Measurements from ENCODE around the gene LRRC46.

The LRRC46 gene

DNA sequence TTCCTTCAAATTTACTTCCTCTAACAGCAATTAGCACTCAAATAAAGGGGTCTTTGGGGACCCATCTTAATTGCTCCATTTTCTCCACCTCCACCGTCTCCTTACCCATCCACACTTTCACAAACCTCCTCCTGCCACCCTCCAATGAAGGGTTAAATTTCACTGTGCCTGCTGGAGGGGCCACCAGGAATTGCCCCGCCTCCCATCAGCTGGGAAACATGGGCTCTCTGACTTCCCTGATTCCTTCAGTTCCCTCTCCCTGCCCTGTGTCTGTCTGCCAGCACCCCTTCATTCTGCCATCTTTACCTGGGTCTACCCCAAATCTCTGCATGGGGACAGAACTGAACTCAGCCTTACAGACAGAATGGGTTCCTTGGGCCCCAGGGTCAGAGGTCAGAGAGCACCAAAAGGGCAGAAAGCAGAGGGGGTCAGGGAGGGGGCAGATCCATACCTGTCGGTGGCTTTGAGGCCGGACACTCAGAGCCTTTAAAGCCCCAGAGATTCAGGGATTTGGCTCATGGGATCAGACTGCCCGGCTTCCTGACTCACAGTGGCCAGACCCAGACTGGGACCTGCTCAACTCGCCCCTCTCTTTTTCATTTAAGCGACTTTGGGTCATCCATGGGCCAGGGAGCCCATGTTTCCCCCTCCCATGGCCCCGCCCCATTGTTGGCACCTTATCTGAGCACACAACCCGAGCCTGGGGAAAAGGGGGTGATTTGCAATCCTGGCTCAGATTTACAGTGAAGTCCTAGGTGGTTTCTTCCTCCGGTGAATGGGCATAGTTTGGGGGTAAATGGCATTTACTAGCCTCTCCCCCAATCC is 46.9 kb downstream of the LRRC46 start:
- in situ Hi-C loops (cut with MboI; ENCODE audit: low sequenced_read_pairs, unreplicated experiment): no loop called here
- TF ChIP-seq, protein P1, sequence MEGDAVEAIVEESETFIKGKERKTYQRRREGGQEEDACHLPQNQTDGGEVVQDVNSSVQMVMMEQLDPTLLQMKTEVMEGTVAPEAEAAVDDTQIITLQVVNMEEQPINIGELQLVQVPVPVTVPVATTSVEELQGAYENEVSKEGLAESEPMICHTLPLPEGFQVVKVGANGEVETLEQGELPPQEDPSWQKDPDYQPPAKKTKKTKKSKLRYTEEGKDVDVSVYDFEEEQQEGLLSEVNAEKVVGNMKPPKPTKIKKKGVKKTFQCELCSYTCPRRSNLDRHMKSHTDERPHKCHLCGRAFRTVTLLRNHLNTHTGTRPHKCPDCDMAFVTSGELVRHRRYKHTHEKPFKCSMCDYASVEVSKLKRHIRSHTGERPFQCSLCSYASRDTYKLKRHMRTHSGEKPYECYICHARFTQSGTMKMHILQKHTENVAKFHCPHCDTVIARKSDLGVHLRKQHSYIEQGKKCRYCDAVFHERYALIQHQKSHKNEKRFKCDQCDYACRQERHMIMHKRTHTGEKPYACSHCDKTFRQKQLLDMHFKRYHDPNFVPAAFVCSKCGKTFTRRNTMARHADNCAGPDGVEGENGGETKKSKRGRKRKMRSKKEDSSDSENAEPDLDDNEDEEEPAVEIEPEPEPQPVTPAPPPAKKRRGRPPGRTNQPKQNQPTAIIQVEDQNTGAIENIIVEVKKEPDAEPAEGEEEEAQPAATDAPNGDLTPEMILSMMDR (IDR thresholded peaks at IDR 0.05; ENCODE audit: borderline replicate concordance, control extremely low read depth, extremely low read depth, insufficient read depth, missing control alignments): no peak
- DNase-seq (ENCODE audit: low spot score): no peak

DNA sequence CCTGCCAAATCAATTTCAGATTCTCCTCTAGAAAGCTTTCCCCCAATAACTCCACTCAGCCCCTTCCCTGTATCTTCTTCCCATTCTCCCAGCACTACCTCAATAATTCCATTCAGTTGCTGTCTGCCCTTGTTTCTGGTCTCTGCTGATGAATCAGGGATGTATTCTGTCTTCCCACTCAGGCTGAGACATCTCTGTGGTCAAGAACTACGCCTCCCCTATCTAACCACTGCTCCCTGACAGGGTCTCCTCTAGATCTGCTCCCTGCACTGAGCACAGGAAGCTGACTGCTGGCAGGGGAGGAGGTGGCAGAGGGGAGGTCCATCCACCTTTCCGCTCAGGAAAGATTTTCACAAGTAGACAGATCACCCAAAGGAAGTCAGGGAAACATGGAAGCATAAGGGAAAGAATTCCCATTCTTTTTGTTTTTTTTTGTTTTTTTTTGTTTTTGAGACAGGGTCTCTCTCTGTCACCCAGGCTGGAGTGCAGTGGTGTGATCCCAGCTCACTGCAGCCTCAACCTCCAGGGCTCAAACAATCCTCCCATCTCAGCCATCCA is 47.6 kb downstream of the LRRC46 start:
- TF ChIP-seq, protein P1 (IDR thresholded peaks at IDR 0.05; ENCODE audit: borderline replicate concordance, control extremely low read depth, extremely low read depth, insufficient read depth, missing control alignments): no peak
- no peak for DNase-seq (ENCODE audit: low spot score)
- in situ Hi-C loops (cut with MboI; ENCODE audit: low sequenced_read_pairs, unreplicated experiment): no loop called here

- DNase-seq (ENCODE audit: low spot score): no peak
- in situ Hi-C loops (cut with MboI; ENCODE audit: low sequenced_read_pairs, unreplicated experiment): no loop called here
- TF ChIP-seq, protein P1 (IDR thresholded peaks at IDR 0.05; ENCODE audit: borderline replicate concordance, control extremely low read depth, extremely low read depth, insufficient read depth, missing control alignments): no peak
Measured at GRCh38 chr17:47879776-47880454, 48.4 kb downstream of the LRRC46 start.

DNA sequence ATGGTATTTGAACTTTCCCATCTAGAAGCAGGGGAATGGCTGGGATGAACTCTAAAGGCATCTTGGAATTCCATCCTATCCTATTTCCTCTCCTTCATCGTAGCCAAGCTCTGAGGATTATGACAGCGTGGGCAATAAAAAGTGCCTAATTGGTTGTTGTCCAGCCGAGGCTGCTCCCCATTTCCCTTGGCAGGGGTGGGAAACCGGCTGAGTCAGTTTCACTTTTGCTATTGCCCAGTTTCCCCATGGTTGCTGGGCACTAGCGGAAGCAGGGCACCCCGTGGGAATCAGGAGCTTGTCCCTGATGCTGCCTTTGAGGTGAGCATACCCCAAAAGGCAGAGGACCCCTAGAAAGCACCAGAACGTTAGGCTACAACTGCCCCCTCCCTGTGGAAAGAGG is 50.8 kb downstream of the LRRC46 start:
- TF ChIP-seq, protein P1 (IDR thresholded peaks at IDR 0.05; ENCODE audit: borderline replicate concordance, control extremely low read depth, extremely low read depth, insufficient read depth, missing control alignments): no peak
- in situ Hi-C loops (cut with MboI; ENCODE audit: low sequenced_read_pairs, unreplicated experiment): no loop called here
- no peak for DNase-seq (ENCODE audit: low spot score)

DNA sequence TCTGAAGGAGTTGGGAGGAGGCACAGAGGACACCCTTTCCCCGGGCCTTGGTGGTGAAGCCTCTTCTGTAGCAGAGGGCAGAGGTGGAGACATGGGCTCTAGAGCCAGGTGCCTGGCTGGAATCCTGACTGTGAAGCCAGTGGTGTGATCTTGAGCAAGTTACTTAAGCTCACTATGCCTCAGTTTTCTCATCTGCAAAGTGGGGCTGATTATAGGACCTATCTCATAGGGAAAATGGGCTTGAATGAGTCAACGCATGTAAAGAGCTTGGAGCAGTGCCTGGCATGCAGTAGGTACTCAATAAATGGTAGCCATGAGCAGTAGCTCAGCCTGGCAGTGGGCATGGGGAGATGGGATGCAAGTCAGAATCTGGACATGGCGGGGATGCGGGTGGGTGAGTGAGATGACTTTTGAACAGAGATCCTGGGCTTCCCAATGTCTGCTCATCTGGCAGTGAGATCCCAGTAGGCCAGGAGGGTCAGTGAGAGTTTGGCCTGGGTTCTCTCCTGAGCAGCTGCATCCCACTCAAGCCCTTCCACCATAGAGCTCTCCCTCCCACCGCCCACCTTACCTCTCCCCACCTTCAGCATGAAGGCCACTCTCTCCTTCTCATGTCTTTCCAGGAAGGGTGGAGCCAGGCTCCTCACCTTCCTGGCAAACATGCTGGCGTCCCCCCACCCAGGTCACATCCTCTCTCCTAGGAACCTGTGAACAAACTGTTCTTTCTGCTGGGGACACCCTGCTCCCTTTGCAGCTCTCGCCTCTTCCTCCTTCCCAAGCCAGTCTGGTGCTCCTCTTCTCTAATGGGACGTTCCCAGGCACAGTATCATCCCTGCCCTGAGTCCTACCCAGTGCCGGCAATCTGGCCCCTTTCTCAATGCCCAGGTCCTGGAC is 51.5 kb downstream of the LRRC46 start:
- TF ChIP-seq, protein P1 (IDR thresholded peaks at IDR 0.05; ENCODE audit: borderline replicate concordance, control extremely low read depth, extremely low read depth, insufficient read depth, missing control alignments): no peak
- in situ Hi-C loops (cut with MboI; ENCODE audit: low sequenced_read_pairs, unreplicated experiment): no loop called here
- no peak for DNase-seq (ENCODE audit: low spot score)

Data from GM13976 (cell line).